Measurements from ENCODE around the gene TMBIM6.
"Not testable (repeated sequence)": the region's sequence is repeated elsewhere in the genome, so short reads cannot be mapped to it uniquely, and the experiment has no call there.

Gene TMBIM6

DNA sequence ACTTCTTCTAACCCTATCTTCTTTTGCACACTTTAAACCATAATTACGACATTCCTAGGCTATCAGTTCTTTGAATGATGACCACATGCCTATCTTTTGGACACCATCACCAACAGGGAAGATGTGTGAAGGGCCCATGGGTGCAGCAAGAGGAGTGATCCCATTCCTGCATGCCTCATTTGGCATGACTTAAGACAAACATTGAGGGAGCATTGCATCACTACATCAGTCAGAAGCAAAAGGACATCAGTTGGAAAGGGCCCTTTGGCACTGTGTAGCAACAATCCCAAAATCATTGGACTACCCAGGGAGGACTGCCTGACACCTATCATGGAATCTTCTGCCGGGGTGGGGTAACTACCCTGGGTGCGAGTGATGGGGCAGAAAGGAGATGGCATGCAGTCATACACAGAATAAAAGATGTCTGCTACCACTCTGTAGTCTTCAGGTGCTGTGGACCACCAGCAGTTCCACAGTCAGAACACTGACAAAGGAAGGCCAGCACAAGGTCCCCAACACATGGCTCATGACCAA lies 10.7 kb upstream of the TMBIM6 start:
- DNase-seq, result no peak

- DNase-seq, result no peak
These were observed 7.9 kb upstream of the TMBIM6 start for GRCh38 chr12:49733219-49734017.

DNA sequence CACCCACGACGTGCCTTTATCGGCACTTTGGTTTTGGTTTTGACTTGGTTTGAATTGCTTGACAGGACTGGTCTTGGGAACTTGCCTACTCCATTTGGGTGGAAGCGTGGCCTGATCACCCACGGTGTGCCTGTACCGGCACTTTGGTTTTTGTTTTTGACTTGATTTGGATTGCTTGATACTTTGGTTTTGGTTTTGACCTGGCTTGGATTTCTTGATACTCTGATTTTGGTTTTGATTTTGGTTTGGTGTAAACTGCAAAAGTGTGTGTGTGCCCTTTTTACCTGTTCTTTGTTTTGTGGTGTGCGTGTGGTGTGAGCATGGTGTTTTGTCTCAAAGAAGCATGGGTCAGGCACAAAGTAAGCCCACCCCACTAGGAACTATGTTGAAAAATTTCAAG lies 6.5 kb upstream of the TMBIM6 start:
- not testable (repeated sequence) for DNase-seq

- not testable (repeated sequence) for DNase-seq
These were observed 2.6 kb upstream of the TMBIM6 start for GRCh38 chr12:49738721-49739120.

GRCh38 chr12:49740277-49740676 lies 1.1 kb upstream of the TMBIM6 start:
- DNase-seq, result not testable (repeated sequence)

DNA sequence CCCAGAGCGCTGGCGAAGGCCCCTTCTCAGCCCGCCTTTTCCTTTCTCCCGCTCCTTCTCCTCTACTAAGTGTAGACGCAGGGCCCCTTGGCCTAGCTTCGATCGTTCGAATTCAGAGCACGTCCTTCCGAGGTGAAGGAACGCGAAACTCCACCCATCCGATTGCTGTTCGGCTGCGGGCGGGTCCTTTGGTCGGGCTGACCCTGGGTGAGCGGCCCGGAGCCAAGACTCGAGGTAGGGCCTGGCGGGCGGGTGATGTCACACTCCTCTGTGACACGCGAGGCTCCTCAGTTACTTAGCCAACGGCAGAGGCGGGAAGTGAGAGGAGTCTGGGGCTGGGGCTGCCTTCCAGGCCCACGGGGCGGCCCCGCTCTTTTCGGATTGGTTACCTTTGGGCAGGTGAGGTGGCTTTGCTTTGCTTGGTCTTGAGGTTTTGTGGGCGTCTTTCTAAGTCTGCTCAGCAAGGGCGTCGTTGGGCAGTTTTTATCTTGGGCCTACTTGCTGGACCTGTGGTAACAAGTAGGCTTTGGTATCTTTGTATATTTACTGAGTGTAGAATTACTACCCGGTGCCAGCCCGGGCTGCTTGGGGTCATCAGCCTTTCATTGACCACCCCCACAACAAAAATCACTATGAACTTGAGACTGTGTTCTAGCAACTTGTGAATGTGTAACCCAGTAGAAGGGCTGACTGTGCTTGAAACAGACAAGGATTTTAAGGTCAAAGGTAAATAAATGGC lies 694 bp downstream of the TMBIM6 start:
- DNase-seq, result peak; percentile 92

DNA sequence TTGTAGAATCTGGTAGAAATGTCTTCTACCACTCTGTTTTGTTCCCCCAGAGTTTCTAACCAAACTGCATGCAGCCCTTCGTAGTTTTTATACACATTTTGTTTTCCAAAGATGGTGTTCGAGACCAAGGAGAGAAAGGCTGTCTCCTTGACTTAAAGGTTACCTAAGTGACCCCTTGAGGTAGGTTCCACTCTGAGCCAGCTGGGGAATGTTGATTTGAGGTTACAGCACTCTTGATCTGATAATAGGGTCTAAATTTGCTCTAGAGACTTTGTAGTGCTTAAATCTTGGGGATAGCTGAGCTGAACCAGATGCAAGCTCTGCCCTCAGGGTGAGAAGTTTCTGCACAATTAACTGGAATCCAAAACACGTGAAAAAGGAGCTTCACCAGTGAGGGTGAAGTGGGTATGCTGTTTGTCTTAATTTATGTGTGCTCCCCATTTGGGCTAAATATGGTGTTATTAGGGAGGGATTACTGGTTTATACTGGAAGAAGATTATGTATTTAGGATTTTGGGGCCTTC lies 3.1 kb downstream of the TMBIM6 start:
- no peak for DNase-seq

- no peak for DNase-seq
These were observed 6.9 kb downstream of the TMBIM6 start for GRCh38 chr12:49748306-49748705.

DNA sequence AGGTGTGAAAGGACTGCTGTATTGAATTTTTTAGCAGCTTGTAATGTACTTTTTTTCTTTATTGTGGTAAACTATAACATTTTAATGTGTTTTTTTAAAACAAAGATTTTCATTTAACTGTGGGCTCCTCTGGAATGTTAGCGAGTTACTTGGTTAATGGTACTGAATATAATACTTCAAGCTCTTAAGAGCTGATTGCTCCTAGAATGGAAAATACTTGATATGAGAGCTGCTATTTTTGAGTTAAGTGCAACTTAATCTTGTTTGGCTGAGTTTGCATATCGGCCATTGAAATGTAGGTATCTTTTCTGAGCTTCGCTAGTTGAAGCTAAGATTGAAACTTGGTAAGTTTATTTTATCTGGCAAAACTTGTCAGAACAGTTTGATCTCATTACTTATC lies 7.4 kb downstream of the TMBIM6 start:
- no peak for DNase-seq

GRCh38 chr12:49750027-49750995 lies 9.0 kb downstream of the TMBIM6 start:
- DNase-seq, result peak; percentile 78

- DNase-seq, result no peak
These were observed 9.6 kb downstream of the TMBIM6 start for GRCh38 chr12:49750996-49751393.

DNA sequence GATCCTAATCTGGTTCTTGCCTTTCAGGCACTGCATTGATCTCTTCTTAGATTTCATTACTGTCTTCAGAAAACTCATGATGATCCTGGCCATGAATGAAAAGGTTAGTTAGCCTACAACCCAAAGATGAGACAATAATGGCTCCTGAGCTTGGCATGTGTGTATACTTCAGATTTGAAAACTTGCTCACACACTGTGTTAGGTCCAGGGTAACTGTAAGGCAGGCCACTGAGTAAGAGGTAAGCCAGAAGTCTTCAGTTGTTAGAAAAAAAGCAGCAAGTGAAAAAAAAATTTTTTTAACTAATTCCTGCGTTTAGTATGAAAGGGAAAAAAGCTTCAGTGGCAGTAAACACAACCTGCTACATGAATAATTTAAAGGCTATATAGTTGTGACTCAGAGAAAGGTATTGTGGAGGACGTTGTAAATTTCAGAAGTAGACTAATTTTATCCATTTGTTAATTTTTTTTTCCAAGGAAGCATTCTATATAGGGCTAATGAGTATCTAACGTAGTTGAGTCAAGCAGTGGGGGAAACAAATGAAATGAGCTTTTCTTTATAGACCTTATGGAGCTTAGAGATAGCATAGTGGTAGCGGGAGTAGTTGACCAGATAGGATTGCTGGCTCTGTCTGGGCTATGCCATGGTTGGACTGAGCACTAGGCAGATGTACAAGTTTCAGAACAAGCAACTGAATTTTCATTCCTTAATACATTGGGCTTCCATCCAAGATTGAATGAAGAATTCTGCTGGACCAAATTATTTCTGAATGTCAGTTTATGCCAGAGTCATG lies 20.5 kb downstream of the TMBIM6 start:
- no peak for DNase-seq

- DNase-seq, result no peak
These were observed 21.1 kb downstream of the TMBIM6 start for GRCh38 chr12:49762468-49762847.

- peak; percentile 79 for DNase-seq
These were observed 21.7 kb downstream of the TMBIM6 start for GRCh38 chr12:49763006-49763591.

GRCh38 chr12:49764126-49764525 lies 22.8 kb downstream of the TMBIM6 start:
- no peak for DNase-seq

- DNase-seq, result no peak
These were observed 24.7 kb downstream of the TMBIM6 start for GRCh38 chr12:49766115-49766455.

DNA sequence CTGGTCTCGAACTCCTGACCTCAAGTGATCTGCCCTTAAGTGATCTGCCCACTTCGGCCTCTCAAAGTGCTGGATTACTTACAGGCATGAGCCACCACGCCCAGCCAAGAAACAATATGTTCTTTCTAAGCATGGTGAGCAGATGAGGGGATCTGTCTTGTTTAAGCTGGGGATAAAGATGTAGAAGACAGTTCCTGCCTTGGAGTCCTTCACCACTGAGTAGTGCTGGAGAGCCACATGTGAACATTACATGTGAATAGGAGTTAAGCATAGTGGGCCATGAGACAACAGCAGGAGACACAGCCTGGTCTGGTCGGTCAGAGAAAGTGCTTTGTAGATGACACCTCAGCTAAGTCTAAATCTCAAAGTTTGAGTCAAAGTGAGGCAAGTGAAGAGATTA lies 26.0 kb downstream of the TMBIM6 start:
- DNase-seq, result no peak

DNA sequence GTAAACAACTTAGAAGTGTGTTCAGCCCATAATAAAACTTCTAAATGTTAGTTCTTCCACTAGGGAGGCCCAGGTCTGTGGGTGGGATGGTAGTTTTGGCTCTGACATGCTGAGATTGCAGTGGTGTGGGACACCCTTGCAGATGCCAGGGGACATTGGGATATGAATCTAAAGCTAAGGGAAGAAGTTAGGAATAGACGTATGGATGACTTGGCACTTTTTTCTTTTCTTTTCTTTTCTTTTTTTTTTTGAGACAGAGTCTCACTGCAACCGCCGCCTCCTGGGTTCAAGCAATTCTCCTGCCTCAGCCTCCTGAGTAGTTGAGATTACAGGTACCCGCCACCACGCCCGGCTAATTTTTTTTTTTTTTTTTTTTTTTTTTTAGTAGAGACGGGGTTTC lies 31.7 kb downstream of the TMBIM6 start:
- DNase-seq, result not testable (repeated sequence)

DNA sequence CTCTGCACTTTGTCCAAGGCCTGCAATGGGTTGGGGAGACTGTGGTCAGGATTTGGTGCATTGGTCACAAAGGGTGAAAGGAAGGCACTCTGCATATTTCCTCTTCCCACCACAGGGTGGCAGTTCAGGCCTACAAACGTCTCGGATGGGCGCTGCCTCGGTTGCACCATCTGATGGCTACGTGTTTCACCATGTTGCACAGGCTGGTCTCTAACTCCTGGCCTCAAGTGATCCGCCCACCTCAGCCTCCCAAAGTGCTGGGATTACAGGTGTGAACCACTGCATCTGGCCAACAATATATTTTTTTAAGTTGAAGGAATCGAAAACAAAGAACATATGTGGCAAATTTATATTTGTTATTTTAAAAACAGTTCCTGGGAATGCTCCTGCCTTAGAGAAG lies 35.1 kb downstream of the TMBIM6 start:
- DNase-seq, result peak; percentile 65

DNA sequence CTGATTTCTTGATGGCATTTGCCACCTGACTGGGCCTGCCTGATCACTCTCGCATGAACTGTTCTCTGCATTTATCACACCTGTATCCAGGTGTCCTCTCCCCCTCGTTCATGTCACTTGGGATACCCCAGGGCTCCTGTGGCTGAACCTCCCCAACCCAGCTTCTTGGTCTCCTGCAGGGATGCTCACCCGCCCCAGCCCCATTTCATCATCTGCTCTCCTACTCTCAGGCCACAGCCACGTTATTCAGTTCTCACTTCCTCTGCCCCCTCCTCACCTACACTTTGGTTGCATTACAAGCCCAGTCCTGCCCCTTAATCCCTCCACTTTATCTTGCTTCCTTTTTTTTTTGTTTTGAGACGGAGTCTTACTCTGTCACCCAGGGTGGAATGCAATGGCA lies 35.5 kb downstream of the TMBIM6 start:
- no peak for DNase-seq

GRCh38 chr12:49777341-49777740 lies 36.0 kb downstream of the TMBIM6 start:
- no peak for DNase-seq

Measured in stimulated activated CD4-positive, alpha-beta T cell treated with anti-CD3 and anti-CD28 coated beads, Interleukin-1b, Interleukin-23, amount 100 ng/mL, for 48 hours (primary cell).